Measurements from ENCODE around the gene TAS1R1.
A peak's percentile ranks its signal among the peaks of the same experiment; 100 is the strongest.

Gene TAS1R1

GRCh38 chr1:6577831-6578525, 22.9 kb downstream of the TAS1R1 start:
- TF ChIP-seq CTCF (IDR thresholded peaks at IDR 0.05; ENCODE audit: low read depth, low read length): no peak
- peak in 1 of 2 donors; percentile 73 for DNase-seq (ENCODE audit: low read depth in 2 of 2)

GRCh38 chr1:6578624-6579373, 23.7 kb downstream of the TAS1R1 start:
- no peak for DNase-seq (ENCODE audit: low read depth in 2 of 2)
- no peak overlapping the region for H3K4me3 ChIP-seq (replicated peaks in 1 of 2; ENCODE audit: low read depth in 2 of 2, low read length in 2 of 2)
- no peak for TF ChIP-seq CTCF (IDR thresholded peaks at IDR 0.05; ENCODE audit: low read depth, low read length)

More at GRCh38 chr1:6577831-6578525, 22.9 kb downstream of the TAS1R1 start:
- H3K4me3 ChIP-seq (replicated peaks in 1 of 2; ENCODE audit: low read depth in 2 of 2, low read length in 2 of 2): no peak overlapping the region

GRCh38 chr1:6579374-6580118, 24.4 kb downstream of the TAS1R1 start, which contains the start of gene ZBTB48:
ZBTB48 (plus strand) TSS chr1:6579994; CDS start chr1:6580610, 616 bp downstream.
- H3K4me3 ChIP-seq (replicated peaks in 1 of 2; ENCODE audit: low read depth in 2 of 2, low read length in 2 of 2): peak within 1 kb of the TSS; percentile 80 to 91
- TF ChIP-seq CTCF (IDR thresholded peaks at IDR 0.05; ENCODE audit: low read depth, low read length): no peak
- peak; percentile 97 to 98 for DNase-seq (ENCODE audit: low read depth in 2 of 2)

- peak overlapping the region; percentile 80 to 91 for H3K4me3 ChIP-seq (replicated peaks in 1 of 2; ENCODE audit: low read depth in 2 of 2, low read length in 2 of 2)
- DNase-seq (ENCODE audit: low read depth in 2 of 2): no peak
- TF ChIP-seq CTCF (IDR thresholded peaks at IDR 0.05; ENCODE audit: low read depth, low read length): no peak
Observed at GRCh38 chr1:6580119-6580592, 25.0 kb downstream of the TAS1R1 start.

- peak; percentile 13 for TF ChIP-seq CTCF (IDR thresholded peaks at IDR 0.05; ENCODE audit: low read depth, low read length)
- DNase-seq (ENCODE audit: low read depth in 2 of 2): peak in 1 of 2 donors; percentile 19
- H3K4me3 ChIP-seq (replicated peaks in 1 of 2; ENCODE audit: low read depth in 2 of 2, low read length in 2 of 2): peak overlapping the region; percentile 80 to 91
Observed at GRCh38 chr1:6580593-6581409, 25.7 kb downstream of the TAS1R1 start.

Data from cardiac fibroblast (primary cell).